OCI-LY3 (cell line): ENCODE data around the gene CBR1.

Source experiments
- EZH2phosphoT487 ChIP-seq: fragments of 200-600 bp; shearing (Covaris generic); IDR thresholded peaks from 2 replicates; pipeline ENCODE4 v1.6.1; 2018; ENCODE audit warnings: antibody characterized with exemption, mixed run types, low read depth
- TF ChIP-seq, protein P1 (sequence below): fragments of 200-600, 300-600 bp; sonication (generic); IDR thresholded peaks from 2 replicates; pipeline ENCODE4 v1.5.1; 2014; ENCODE audit warnings: antibody characterized with exemption, low read length, low read depth

DNA sequence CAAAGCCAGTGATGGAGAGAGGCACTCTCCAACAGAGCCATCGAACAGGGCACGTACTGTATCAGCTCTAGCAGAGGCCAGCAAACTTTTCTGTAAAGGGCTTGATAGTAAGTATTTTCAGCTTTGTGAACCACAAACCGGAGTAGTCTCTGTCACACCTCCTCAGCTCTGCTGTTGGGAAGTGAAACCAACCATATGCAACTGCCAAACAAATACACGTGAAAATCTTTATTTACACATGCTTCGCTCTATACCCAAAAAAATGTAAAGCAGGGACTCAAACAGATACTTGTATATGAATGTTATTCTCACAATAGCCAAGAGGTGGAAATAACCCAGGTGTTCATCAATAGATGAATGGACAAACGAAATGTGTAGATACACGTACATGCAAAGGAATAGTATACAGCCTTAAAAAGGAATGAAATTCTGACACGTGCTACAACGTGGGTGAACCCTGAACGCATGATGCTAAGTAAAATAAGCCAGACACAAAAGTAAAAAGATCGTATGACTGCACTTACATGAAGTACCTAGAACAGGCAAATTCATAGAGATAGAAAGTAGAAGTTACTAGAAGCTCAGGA, 48.5 kb upstream of the CBR1 start:
- TF ChIP-seq, protein P1, sequence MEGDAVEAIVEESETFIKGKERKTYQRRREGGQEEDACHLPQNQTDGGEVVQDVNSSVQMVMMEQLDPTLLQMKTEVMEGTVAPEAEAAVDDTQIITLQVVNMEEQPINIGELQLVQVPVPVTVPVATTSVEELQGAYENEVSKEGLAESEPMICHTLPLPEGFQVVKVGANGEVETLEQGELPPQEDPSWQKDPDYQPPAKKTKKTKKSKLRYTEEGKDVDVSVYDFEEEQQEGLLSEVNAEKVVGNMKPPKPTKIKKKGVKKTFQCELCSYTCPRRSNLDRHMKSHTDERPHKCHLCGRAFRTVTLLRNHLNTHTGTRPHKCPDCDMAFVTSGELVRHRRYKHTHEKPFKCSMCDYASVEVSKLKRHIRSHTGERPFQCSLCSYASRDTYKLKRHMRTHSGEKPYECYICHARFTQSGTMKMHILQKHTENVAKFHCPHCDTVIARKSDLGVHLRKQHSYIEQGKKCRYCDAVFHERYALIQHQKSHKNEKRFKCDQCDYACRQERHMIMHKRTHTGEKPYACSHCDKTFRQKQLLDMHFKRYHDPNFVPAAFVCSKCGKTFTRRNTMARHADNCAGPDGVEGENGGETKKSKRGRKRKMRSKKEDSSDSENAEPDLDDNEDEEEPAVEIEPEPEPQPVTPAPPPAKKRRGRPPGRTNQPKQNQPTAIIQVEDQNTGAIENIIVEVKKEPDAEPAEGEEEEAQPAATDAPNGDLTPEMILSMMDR = no peak
- TF ChIP-seq EZH2phosphoT487 = no peak
